Prostate gland (tissue), 2 donors: Measurements from ENCODE around the gene FCRLA.

ENCODE experiments used
- POLR2A ChIP-seq: fragments of 450-650 bp; IDR thresholded peaks from one replicate; pipeline ENCODE4 v1.6.1; 2016; ENCODE audit warnings: antibody characterized with exemption, mild to moderate bottlenecking
- TF ChIP-seq, protein P1 (sequence below), 4 experiments: fragments of 200-600 bp in 2 of 4; fragments of 450-650 bp in 2 of 4; sonication (generic) in 2 of 4; IDR thresholded peaks; 1 replicate in 3 of 4; 2 replicates in 1 of 4; pipeline ENCODE4 v1.5.1; 2016 to 2019; ENCODE audit warnings: antibody characterized with exemption in 4 of 4, mild to moderate bottlenecking in 2 of 4, moderate library complexity in 2 of 4

DNA sequence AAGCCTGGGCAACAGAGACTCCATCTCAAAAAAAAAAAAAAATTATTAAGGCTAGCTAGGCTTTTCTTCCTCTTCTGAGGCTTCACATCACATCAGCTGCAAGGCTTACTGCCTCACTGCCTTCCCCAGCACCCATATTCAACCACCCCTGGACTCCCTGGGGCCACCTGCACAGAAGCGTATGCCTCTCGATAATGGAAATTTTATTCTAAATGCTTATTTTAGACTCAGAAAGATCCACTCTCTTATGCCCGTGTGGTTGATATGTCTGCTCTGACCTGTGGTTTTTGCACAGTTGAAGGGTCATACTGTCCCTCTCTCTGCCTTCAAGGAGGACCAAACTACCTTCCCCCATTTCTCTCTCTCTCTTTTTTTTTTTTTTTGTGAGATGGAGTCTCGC, 1.5 kb upstream of the FCRLA start:
- TF ChIP-seq, protein P1, sequence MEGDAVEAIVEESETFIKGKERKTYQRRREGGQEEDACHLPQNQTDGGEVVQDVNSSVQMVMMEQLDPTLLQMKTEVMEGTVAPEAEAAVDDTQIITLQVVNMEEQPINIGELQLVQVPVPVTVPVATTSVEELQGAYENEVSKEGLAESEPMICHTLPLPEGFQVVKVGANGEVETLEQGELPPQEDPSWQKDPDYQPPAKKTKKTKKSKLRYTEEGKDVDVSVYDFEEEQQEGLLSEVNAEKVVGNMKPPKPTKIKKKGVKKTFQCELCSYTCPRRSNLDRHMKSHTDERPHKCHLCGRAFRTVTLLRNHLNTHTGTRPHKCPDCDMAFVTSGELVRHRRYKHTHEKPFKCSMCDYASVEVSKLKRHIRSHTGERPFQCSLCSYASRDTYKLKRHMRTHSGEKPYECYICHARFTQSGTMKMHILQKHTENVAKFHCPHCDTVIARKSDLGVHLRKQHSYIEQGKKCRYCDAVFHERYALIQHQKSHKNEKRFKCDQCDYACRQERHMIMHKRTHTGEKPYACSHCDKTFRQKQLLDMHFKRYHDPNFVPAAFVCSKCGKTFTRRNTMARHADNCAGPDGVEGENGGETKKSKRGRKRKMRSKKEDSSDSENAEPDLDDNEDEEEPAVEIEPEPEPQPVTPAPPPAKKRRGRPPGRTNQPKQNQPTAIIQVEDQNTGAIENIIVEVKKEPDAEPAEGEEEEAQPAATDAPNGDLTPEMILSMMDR (IDR thresholded peaks at IDR 0.05) = no peak
- no peak for TF ChIP-seq POLR2A
